ENCODE measurements around the gene MRPS22. TPM values are rescaled to one million over a fixed set of nuclear protein-coding genes. Genes with fewer than 3 reads are reported as not detected.
A peak's percentile ranks its signal among the peaks of the same experiment; 100 is the strongest.

The MRPS22 gene
- total and polyA plus RNA-seq, 9 of the 15 experiments (the other 6 are each of a cell fraction or from before 2014, with no cell fraction given): 148 to 397 (median 229) TPM

DNA sequence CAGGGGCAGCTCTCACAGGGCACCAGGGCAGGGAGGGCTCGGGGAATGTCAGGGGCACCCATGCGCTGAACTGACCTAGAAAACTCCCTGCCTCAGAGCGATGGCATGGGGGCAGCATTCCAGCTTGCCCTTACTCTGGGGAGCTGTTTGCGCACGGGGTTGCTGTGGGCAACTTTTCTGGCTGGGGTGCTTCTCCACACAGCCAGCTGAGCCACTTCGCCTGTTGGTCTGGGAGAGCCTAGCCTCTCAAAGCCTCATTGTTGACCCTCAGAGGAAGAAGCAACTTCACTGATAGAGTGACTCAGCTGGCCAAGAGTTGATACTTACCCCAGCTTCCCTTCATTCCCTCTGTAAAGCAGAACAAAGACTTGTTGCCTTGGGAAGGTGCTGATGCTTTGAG lies 42.6 kb upstream of the MRPS22 start:
- H3K9ac ChIP-seq (ENCODE audit: insufficient read depth in 1 of 2, low read depth in 2 of 2, low read length in 2 of 2): peak overlapping the region; percentile 8 to 61; a peak in 2 of 4 replicates
- no peaks in the 10 kb centered on the region for H3K9me1 ChIP-seq (ENCODE audit: control insufficient read depth, insufficient read depth, low read length)
- intact Hi-C loops (cut with micrococcal nuclease) (no loop called here), in situ Hi-C loops (cut with MboI) (no loop called here)
- BruUV-seq (replicated peaks): no TSS peak
- no peak overlapping the region; the same call in 1 of the 2 replicates for H3K4me2 ChIP-seq (ENCODE audit: insufficient read depth, low read length)
- peaks cover 36 to 63% of the 10 kb centered on the region in 2 experiments for H3K4me1 ChIP-seq (replicated peaks in 1 of 2; ENCODE audit: control insufficient read depth in 2 of 2, insufficient read depth in 2 of 2, low read length in 2 of 2)
- ChIA-PET POLR2A (interaction anchor here (1.8 to 3.7 kb wide), 2 partner anchors 9 to 13 kb away, joined by 7 to 19 read pairs; no protein-coding TSS in a partner anchor), CTCF (ENCODE audit: low intra/inter-chr PET ratio) (no interaction called here)
- peak overlapping the region; percentile 49; the same call in 2 of the 3 replicates for H3K27ac ChIP-seq (ENCODE audit: extremely low read depth, low read depth, low read length)
- H3K79me2 ChIP-seq (ENCODE audit: control insufficient read depth, insufficient read depth, low read length): no peaks in the 10 kb centered on the region
- no peaks in the 10 kb centered on the region for H4K20me1 ChIP-seq (replicated peaks; ENCODE audit: control insufficient read depth, insufficient read depth, low read length)
- H3K36me3 ChIP-seq (ENCODE audit: control insufficient read depth, insufficient read depth, low read length): no peaks in the 10 kb centered on the region
- FAIRE-seq (peak; percentile 63), DNase-seq (ENCODE audit: extremely low read depth in 1 of 4, low spot score in 3 of 4) (peak in 1 of 4 experiments; percentile 48), ATAC-seq (no peak)
- no peak overlapping the region for H3K4me3 ChIP-seq
- no peaks in the 10 kb centered on the region; a peak in 1 of 5 replicates for H3K27me3 ChIP-seq (ENCODE audit: control insufficient read depth in 2 of 2, insufficient read depth in 2 of 2, low read length in 2 of 2)
- WGBS (ENCODE audit: insufficient coverage, low coverage, missing lambda C conversion rate): 80% methylated on average over 5 of the region's 6 CpGs
- peaks cover 17% of the 10 kb centered on the region for H3K9me3 ChIP-seq (replicated peaks; ENCODE audit: control insufficient read depth, insufficient read depth, low read depth, low read length)
- peak overlapping the region; percentile 83 for H2AFZ ChIP-seq (ENCODE audit: low read depth, low read length)
- TF ChIP-seq, protein P1, sequence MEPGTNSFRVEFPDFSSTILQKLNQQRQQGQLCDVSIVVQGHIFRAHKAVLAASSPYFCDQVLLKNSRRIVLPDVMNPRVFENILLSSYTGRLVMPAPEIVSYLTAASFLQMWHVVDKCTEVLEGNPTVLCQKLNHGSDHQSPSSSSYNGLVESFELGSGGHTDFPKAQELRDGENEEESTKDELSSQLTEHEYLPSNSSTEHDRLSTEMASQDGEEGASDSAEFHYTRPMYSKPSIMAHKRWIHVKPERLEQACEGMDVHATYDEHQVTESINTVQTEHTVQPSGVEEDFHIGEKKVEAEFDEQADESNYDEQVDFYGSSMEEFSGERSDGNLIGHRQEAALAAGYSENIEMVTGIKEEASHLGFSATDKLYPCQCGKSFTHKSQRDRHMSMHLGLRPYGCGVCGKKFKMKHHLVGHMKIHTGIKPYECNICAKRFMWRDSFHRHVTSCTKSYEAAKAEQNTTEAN (CRISPR knock-in tag; IDR thresholded peaks at IDR 0.05): no peak
- TF ChIP-seq ZNF324 (CRISPR knock-in tag; IDR thresholded peaks at IDR 0.05): no peak
- peak; percentile 64; the same call in 1 of the 2 replicates for TF ChIP-seq DMBX1 (CRISPR knock-in tag; IDR thresholded peaks at IDR 0.05; ENCODE audit: borderline replicate concordance)
- TF ChIP-seq ZNF143 (CRISPR knock-in tag; IDR thresholded peaks at IDR 0.05): no peak
- TF ChIP-seq SETDB1 (IDR thresholded peaks at IDR 0.05; ENCODE audit: low read length): no peak
- TF ChIP-seq U2AF1 (optimal IDR thresholded peaks at IDR 0.05; ENCODE audit: low read depth, low read length): no peak
- no peak for TF ChIP-seq TRIM28 (IDR thresholded peaks at IDR 0.05)
- TF ChIP-seq NFXL1 (CRISPR knock-in tag; IDR thresholded peaks at IDR 0.05): no peak
- TF ChIP-seq MAZ (CRISPR knock-in tag; conservative IDR thresholded peaks at IDR 0.05 in 1 of 2, IDR thresholded peaks at IDR 0.05 in 1 of 2): no peak
- no peak for TF ChIP-seq ZNF124 (CRISPR knock-in tag; IDR thresholded peaks at IDR 0.05)
- no peak for TF ChIP-seq SP1 (CRISPR knock-in tag; IDR thresholded peaks at IDR 0.05)
- TF ChIP-seq, protein P2, sequence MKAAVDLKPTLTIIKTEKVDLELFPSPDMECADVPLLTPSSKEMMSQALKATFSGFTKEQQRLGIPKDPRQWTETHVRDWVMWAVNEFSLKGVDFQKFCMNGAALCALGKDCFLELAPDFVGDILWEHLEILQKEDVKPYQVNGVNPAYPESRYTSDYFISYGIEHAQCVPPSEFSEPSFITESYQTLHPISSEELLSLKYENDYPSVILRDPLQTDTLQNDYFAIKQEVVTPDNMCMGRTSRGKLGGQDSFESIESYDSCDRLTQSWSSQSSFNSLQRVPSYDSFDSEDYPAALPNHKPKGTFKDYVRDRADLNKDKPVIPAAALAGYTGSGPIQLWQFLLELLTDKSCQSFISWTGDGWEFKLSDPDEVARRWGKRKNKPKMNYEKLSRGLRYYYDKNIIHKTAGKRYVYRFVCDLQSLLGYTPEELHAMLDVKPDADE (conservative IDR thresholded peaks at IDR 0.05; ENCODE audit: control insufficient read depth, low read depth, low read length): no peak
- no peak for TF ChIP-seq SPI1 (IDR thresholded peaks at IDR 0.05; ENCODE audit: borderline replicate concordance, low read depth, low read length)
- TF ChIP-seq CEBPZ (IDR thresholded peaks at IDR 0.05; ENCODE audit: borderline replicate concordance, low read depth, low read length): no peak
- TF ChIP-seq ZNF311 (CRISPR knock-in tag; IDR thresholded peaks at IDR 0.05): peak; percentile 57; the same call in 1 of the 2 replicates
- TF ChIP-seq ZFPM2 (CRISPR knock-in tag; IDR thresholded peaks at IDR 0.05): no peak
- TF ChIP-seq MCM2 (IDR thresholded peaks at IDR 0.05; ENCODE audit: low read depth): no peak
- 0 out of 2 replicates have a peak, but pooled peaks have one; percentile 28 for TF ChIP-seq SMAD4 (CRISPR knock-in tag; conservative IDR thresholded peaks at IDR 0.05)
- no peak for TF ChIP-seq ZNF584 (CRISPR knock-in tag; IDR thresholded peaks at IDR 0.05; ENCODE audit: low read depth)
